Cardiac muscle cell (in vitro differentiated cells and primary cell): ENCODE data around the gene URB1. TPM values are rescaled to one million over a fixed set of nuclear protein-coding genes. Genes with fewer than 3 reads are reported as not detected.

ENCODE experiments used
- DNase-seq, 2 donors: peaks; one replicate each; pipeline versions ENCODE4 v3.0.0 to v3.0.0-alpha.2; 2010 to 2017; ENCODE audit warnings: low read depth in 1 of 2, low spot score in 1 of 2
- H3K27ac ChIP-seq: fragments of 200-600 bp; sonication (generic); 2 replicates; pipeline ENCODE4 v1.5.1; 2016
- H3K27me3 ChIP-seq: fragments of 200-600 bp; sonication (generic); 2 replicates; pipeline ENCODE4 v1.6.0; 2016; ENCODE audit warnings: control low read depth
- H3K36me3 ChIP-seq: fragments of 200-600 bp; sonication (generic); 2 replicates; pipeline ENCODE4 v1.5.1; 2016; ENCODE audit warnings: control low read depth
- H3K4me1 ChIP-seq: fragments of 200-600 bp; sonication (generic); 2 replicates; pipeline ENCODE4 v1.8.1; 2017; ENCODE audit warnings: low read depth, mild to moderate bottlenecking, mixed run types
- H3K4me3 ChIP-seq: fragments of 200-600 bp; sonication (generic); 2 replicates; pipeline ENCODE4 v1.5.1; 2016; ENCODE audit warnings: mild to moderate bottlenecking
- H3K9me3 ChIP-seq: fragments of 200-600 bp; sonication (generic); 2 replicates; pipeline ENCODE4 v1.5.1; 2017; ENCODE audit warnings: low read depth, mild to moderate bottlenecking, control low read depth
- polyA plus RNA-seq: library from polyadenylated mRNA; unstranded; fragments of >200 nt; fragmentation: Nextera tagmentation; extraction: Ambion mirVana; gene quantifications from 2 replicates; pipeline ENCODE4 v1.2.1, GENCODE V29; 2016
- total RNA-seq: library from RNA; depleted of rRNA; stranded (reverse); fragments of >200 nt; gene quantifications from 2 replicates; pipeline ENCODE4 v1.2.3, GENCODE V29; 2016
- TF ChIP-seq, protein P1 (sequence below): IDR thresholded peaks from 2 replicates; pipeline ENCODE4 v1.5.1; 2012; ENCODE audit warnings: low read depth, mild to moderate bottlenecking, low read length

Gene URB1
- total and polyA plus RNA-seq, 2 experiments from 2014 or later, result 3.7 to 13.9 TPM

DNA sequence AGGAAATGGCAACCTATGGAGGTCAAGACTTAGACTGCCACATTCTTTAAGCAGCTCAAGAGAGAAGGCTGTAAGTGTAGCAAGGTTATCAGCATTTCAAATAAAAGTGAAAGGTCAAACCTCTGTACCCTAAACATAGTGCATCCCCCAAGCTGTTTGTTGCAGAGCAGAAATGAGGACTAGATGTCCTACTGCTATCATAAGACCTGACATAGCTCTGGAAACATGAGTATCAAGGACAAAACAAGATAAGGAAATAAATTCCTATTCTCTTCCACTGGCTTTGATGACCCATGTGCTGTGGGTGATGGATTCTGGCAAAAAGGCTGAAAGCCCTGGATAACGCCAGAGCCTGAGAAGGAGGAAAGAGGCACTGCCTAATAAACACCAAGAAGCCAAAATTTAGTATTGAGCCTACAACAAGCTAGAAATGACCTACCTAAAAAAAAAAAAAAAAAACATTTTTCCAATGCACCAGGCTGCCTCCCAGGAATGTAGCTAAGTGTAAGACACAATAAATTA lies 35.9 kb downstream of the URB1 start:
- TF ChIP-seq, protein P1, sequence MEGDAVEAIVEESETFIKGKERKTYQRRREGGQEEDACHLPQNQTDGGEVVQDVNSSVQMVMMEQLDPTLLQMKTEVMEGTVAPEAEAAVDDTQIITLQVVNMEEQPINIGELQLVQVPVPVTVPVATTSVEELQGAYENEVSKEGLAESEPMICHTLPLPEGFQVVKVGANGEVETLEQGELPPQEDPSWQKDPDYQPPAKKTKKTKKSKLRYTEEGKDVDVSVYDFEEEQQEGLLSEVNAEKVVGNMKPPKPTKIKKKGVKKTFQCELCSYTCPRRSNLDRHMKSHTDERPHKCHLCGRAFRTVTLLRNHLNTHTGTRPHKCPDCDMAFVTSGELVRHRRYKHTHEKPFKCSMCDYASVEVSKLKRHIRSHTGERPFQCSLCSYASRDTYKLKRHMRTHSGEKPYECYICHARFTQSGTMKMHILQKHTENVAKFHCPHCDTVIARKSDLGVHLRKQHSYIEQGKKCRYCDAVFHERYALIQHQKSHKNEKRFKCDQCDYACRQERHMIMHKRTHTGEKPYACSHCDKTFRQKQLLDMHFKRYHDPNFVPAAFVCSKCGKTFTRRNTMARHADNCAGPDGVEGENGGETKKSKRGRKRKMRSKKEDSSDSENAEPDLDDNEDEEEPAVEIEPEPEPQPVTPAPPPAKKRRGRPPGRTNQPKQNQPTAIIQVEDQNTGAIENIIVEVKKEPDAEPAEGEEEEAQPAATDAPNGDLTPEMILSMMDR, result no peak
- no peak overlapping the region for H3K27ac ChIP-seq
- no peaks in the 10 kb centered on the region for H3K27me3 ChIP-seq
- no peak for DNase-seq
- no peaks in the 10 kb centered on the region for H3K4me1 ChIP-seq
- no peak overlapping the region for H3K4me3 ChIP-seq
- peaks cover 45% of the 10 kb centered on the region for H3K36me3 ChIP-seq
- no peaks in the 10 kb centered on the region for H3K9me3 ChIP-seq

DNA sequence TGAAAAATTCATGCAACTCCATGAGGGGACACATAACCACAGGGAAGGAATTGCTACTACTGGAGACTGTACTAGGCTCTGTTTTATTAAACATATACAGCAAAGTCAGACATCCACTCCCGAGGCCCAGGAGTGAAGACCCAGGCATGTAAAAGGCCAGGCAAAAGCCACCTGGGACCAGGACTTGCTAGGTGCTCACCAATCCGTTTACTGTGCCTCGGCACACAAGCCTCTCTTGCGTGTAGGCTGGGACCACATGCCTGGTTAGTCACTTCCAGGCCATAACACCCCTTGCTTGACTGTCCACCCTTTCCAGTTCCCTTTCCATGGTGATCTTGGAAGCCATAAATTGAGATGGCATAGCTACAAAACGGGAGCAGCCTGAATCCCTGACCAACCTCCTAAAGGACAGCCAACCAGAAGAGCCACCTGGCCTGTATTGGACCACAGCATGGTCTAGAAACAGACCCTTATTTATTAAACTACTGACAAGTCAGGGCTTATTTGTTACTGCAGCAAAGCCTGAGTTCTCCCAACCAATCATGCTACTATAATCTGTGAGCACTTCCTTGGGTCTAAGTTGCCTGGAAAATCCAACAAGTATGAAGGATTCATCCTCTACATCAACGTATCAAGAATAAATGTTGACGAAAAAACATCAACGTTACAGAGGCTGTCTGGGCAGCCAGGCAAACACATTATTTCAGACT lies 39.7 kb downstream of the URB1 start:
- Histone ChIP-seq H3K36me3 (peaks cover 33% of the 10 kb centered on the region), H3K4me1 (no peaks in the 10 kb centered on the region), H3K27ac (no peak overlapping the region), H3K9me3 (no peaks in the 10 kb centered on the region), H3K27me3 (no peaks in the 10 kb centered on the region), H3K4me3 (no peak overlapping the region)
- no peak for DNase-seq
- TF ChIP-seq, protein P1, result no peak

DNA sequence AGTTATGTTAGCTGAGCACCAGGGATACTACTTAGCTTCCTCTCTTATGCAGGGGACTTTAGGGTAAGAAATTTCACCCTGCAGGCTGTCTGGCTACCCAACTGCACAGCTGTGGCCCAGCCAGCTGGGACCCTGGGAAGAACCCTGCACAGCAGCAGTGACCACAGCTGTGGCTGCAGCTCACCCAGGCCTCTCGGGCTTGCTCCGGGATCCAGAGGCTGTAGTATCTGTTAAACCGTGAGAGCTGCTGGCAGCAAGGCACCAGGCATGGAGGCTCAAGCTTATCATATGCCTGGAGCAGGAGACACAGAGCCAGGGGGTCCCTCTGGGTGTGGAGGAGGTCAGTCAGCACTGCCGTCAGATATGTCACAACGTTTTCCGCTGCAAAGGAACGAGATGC lies 40.3 kb downstream of the URB1 start:
- TF ChIP-seq, protein P1, result no peak
- DNase-seq, result no peak
- H3K4me3 ChIP-seq, result no peak overlapping the region

DNA sequence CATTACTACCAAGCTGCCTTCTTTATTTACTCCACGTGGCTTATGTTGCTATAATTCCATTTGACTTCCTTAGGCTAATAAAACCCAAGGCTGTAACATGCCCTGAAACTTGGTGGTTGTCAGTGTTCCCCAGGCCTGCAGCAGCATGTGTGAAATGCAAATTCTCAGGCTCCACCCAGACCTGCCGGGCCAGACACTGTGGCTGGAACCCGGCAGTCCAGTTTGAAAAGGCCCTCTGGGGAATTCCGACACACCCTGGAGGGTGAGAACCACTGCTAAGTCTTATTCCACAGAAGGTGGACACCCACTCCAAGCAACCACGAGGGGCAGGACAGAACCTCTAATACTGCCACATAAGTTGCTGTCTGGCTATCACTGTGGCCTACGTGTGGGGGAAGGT lies 41.4 kb downstream of the URB1 start:
- Histone ChIP-seq H3K4me3 (no peak overlapping the region), H3K36me3 (peaks cover 39% of the 10 kb centered on the region), H3K9me3 (no peaks in the 10 kb centered on the region), H3K27ac (no peak overlapping the region), H3K27me3 (no peaks in the 10 kb centered on the region), H3K4me1 (no peaks in the 10 kb centered on the region)
- TF ChIP-seq, protein P1, result no peak
- DNase-seq, result no peak

More for the DNA sequence above, 40.3 kb downstream of the URB1 start:
- Histone ChIP-seq H3K27ac (no peak overlapping the region), H3K36me3 (peaks cover 31% of the 10 kb centered on the region), H3K27me3 (no peaks in the 10 kb centered on the region), H3K4me1 (no peaks in the 10 kb centered on the region), H3K9me3 (no peaks in the 10 kb centered on the region)

DNA sequence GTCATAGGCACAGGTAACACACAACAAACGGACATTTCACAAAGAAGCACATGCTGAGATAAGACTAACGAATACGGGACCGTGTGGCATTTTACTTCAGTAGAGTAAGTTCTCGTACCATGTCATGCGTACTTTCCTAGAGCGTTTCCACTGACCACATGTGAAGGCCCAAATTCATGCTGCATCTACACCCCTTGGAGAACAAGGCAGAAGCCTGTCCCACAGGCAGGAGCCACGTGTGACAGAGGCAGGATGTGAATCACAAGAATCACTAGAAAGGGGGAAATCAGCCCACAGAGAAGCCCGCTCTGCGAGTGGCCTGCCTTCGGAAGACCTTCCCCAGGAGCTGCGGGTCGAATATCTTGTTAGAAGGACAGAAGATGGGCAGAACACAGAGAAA lies 41.8 kb downstream of the URB1 start:
- Histone ChIP-seq H3K36me3 (peaks cover 39% of the 10 kb centered on the region), H3K27me3 (no peaks in the 10 kb centered on the region), H3K4me3 (no peak overlapping the region), H3K4me1 (no peaks in the 10 kb centered on the region), H3K9me3 (no peaks in the 10 kb centered on the region), H3K27ac (no peak overlapping the region)
- DNase-seq, result no peak
- TF ChIP-seq, protein P1, result no peak
